ENCODE data around the gene ZNF48.

DNA sequence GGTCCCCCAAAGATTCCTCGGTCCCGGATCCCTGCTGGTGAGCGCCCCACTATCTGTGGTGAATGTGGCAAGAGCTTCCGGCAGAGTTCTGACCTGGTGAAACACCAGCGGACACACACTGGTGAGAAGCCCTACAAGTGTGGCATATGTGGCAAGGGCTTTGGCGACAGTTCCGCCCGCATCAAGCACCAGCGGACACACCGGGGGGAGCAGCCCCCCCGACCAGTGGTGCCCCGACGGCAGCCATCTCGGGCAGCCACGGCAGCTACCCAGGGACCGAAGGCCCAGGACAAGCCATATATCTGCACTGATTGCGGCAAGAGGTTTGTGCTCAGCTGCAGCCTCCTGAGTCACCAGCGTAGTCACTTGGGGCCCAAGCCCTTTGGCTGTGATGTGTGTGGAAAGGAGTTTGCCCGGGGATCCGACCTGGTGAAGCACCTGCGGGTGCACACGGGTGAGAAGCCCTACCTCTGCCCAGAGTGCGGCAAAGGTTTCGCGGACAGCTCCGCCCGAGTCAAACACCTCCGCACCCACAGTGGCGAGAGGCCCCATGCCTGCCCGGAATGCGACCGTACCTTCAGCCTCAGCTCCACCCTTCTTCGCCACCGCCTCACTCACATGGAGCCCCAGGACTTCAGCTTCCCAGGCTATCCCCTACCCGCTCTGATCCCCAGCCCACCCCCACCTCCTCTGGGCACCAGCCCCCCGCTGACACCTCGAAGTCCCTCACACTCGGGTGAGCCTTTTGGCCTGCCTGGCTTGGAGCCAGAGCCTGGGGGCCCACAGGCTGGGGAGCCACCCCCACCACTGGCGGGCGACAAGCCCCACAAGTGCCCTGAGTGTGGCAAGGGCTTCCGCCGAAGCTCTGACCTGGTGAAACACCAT lies 2.8 kb downstream of the ZNF48 start:
- TF ChIP-seq, protein P1, sequence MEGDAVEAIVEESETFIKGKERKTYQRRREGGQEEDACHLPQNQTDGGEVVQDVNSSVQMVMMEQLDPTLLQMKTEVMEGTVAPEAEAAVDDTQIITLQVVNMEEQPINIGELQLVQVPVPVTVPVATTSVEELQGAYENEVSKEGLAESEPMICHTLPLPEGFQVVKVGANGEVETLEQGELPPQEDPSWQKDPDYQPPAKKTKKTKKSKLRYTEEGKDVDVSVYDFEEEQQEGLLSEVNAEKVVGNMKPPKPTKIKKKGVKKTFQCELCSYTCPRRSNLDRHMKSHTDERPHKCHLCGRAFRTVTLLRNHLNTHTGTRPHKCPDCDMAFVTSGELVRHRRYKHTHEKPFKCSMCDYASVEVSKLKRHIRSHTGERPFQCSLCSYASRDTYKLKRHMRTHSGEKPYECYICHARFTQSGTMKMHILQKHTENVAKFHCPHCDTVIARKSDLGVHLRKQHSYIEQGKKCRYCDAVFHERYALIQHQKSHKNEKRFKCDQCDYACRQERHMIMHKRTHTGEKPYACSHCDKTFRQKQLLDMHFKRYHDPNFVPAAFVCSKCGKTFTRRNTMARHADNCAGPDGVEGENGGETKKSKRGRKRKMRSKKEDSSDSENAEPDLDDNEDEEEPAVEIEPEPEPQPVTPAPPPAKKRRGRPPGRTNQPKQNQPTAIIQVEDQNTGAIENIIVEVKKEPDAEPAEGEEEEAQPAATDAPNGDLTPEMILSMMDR (IDR thresholded peaks at IDR 0.05 in 4 of 5, conservative IDR thresholded peaks at IDR 0.05 in 1 of 5) = no peak
- TF ChIP-seq POLR2A (IDR thresholded peaks at IDR 0.05) = no peak

All from gastrocnemius medialis (tissue), 4 donors.